Upper lobe of left lung (tissue), 6 donors: ENCODE data around the gene TMCO4. TPM values are rescaled to one million over a fixed set of nuclear protein-coding genes. Genes with fewer than 3 reads are reported as not detected.
"Not testable (repeated sequence)": the region's sequence is repeated elsewhere in the genome, so short reads cannot be mapped to it uniquely, and the experiment has no call there.

Experiments
- ATAC-seq, 2 donors: fragments of 200-7000 bp; cut with Tn5 transposase; one replicate each; pipeline ENCODE4 v1.9.1; 2022; ENCODE audit warnings: mild to moderate bottlenecking in 2 of 2, moderate library complexity in 2 of 2; ENCODE audit not compliant: low FRiP score in 2 of 2
- DNase-seq, 2 donors: peaks; one replicate each; pipeline ENCODE4 v3.0.0-alpha.2; 2019 to 2020
- H3K27ac ChIP-seq, 4 donors: fragments of 200-600 bp; sonication (generic); one replicate each; pipeline ENCODE4 v1.5.1; 2016 to 2019
- H3K27me3 ChIP-seq, 4 donors: fragments of 200-600 bp; sonication (generic); one replicate each; pipeline ENCODE4 v1.5.1; 2017 to 2019
- H3K36me3 ChIP-seq, 4 donors: fragments of 200-600 bp; sonication (generic); one replicate each; pipeline ENCODE4 v1.5.1; 2016 to 2019
- H3K4me1 ChIP-seq, 4 donors: fragments of 200-600 bp; sonication (generic); one replicate each; pipeline ENCODE4 v1.5.1; 2018 to 2019
- H3K4me3 ChIP-seq, 4 donors: fragments of 200-600 bp; sonication (generic); one replicate each; pipeline ENCODE4 v1.5.1; 2017 to 2019; ENCODE audit warnings: mild to moderate bottlenecking in 2 of 4, moderate library complexity in 1 of 4
- H3K9me3 ChIP-seq, 4 donors: fragments of 200-600 bp; sonication (generic); one replicate each; pipeline ENCODE4 v1.5.1; 2018 to 2019
- CTCF ChIP-seq, 6 experiments: fragments of 450-650 bp in 4 of 6; fragments of 200-600 bp in 2 of 6; sonication (generic) in 2 of 6; IDR thresholded peaks; one replicate each; pipeline ENCODE4 v1.5.1; 2016 to 2019; ENCODE audit warnings: antibody characterized with exemption in 6 of 6
- EP300 ChIP-seq, 4 donors: sonication (generic); formaldehyde crosslinking; IDR thresholded peaks; one replicate each; pipeline ENCODE4 v1.5.1; 2017; ENCODE audit warnings: antibody characterized with exemption in 4 of 4, control low read depth in 2 of 4
- POLR2A ChIP-seq, 4 donors: fragments of 450-650 bp; IDR thresholded peaks; one replicate each; pipeline ENCODE4 v1.5.1; 2016 to 2017; ENCODE audit warnings: antibody characterized with exemption in 4 of 4, mild to moderate bottlenecking in 2 of 4
- POLR2AphosphoS5 ChIP-seq, 2 donors: sonication (generic); formaldehyde crosslinking; IDR thresholded peaks; one replicate each; pipeline ENCODE4 v1.5.1; 2017; ENCODE audit warnings: antibody characterized with exemption in 2 of 2
- WGBS, 2 donors: methylation state at CpG; one replicate each; pipeline ENCODE4 v1.1.5; 2017 to 2018; 5-methylcytosine and 5-hydroxymethylcytosine counted together
- total RNA-seq, 6 donors: library from RNA; depleted of rRNA in 4 of 6; stranded (reverse); fragments of >200 nt in 4 of 6; gene quantifications; one replicate each; pipeline versions ENCODE4 v1.1.0 to v1.2.1, GENCODE V29; 2016 to 2021
- donor health status: DM: no; HTN: no; CAD: no; lungs with moderate emphysema.
- donor health status: DM: no; HTN: yes; CAD: no; lungs with severe emphysema.

Gene TMCO4
- total RNA-seq, 6 donors from 2014 or later, result 19.1 to 46.1 (median 24.9) TPM

GRCh38 chr1:19640363-19641316, 159.1 kb downstream of the TMCO4 start:
- WGBS, 2 donors, result 48 to 52% methylated on average over 13 of the region's 14 CpGs
- ATAC-seq (peak in 1 of 2 donors; percentile 31), DNase-seq (peak in 1 of 2 donors; percentile 69)
- Histone ChIP-seq H3K4me3 (no peak overlapping the region), H3K27ac (peak overlapping the region in 1 of 4 donors; percentile 34), H3K27me3 (peaks cover 0 to 18% (median 6%) of the 10 kb centered on the region in 4 donors), H3K9me3 (no peaks in the 10 kb centered on the region), H3K4me1 (peaks cover 7 to 29% (median 19%) of the 10 kb centered on the region in 4 donors), H3K36me3 (no peaks in the 10 kb centered on the region)
- no peak for TF ChIP-seq POLR2AphosphoS5 (IDR thresholded peaks at IDR 0.05)
- TF ChIP-seq CTCF (IDR thresholded peaks at IDR 0.05), result peak in 1 of 6 experiments; percentile 17
- no peak for TF ChIP-seq EP300 (IDR thresholded peaks at IDR 0.05)

DNA sequence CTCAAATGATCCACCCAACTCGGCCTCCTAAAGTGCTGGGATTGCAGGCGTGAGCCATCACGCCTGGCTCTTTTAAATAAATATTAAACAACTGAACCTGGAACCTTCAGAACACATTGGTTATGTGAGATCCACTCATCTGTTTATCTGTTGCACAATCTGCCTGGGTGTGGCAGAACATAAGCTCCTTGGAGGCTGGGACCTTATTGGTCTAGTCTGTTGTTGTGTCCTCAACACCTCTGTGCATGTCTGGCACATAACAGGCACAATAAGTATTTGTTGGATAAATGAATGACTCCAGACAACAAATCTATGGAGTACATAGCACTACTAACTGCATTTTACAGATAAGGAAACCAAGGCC, 159.7 kb downstream of the TMCO4 start:
- 61 to 62% methylated on average over 3 of the region's 3 CpGs for WGBS, 2 donors
- Histone ChIP-seq H3K27ac (no peak overlapping the region), H3K36me3 (no peaks in the 10 kb centered on the region), H3K4me3 (no peak overlapping the region), H3K4me1 (peaks cover 4 to 22% (median 14%) of the 10 kb centered on the region in 4 donors), H3K9me3 (no peaks in the 10 kb centered on the region), H3K27me3 (peaks cover 0 to 13% (median 6%) of the 10 kb centered on the region in 4 donors)
- ATAC-seq, result no peak
- no peak for TF ChIP-seq POLR2A (IDR thresholded peaks at IDR 0.05)
- TF ChIP-seq POLR2AphosphoS5 (IDR thresholded peaks at IDR 0.05), result no peak
- TF ChIP-seq CTCF (IDR thresholded peaks at IDR 0.05), result no peak
- no peak for TF ChIP-seq EP300 (IDR thresholded peaks at IDR 0.05)
- DNase-seq, result no peak

DNA sequence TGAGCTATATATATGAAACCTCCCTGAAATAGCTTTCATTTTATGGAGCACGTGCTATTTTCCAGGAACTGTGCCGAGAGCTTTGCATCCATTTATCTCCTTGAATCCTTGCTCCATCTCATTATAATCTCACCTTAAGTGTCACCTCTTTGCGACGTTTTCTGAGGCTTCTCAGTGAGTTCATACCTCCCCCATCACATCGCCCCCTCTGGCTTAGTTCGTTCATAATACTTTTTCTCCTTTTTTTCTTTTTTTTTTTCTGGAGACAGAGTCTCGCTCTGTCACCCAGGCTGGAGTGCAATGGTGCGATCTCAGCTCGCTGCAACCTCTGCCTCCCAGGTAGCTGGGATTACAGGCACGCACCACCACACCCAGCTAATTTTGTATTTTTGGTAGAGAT, 160.5 kb downstream of the TMCO4 start:
- Histone ChIP-seq H3K4me1 (peaks cover 0 to 16% (median 12%) of the 10 kb centered on the region in 4 donors), H3K27me3 (peaks cover 0 to 11% (median 4%) of the 10 kb centered on the region in 4 donors)
- H3K9me3 ChIP-seq, H3K36me3 ChIP-seq, ATAC-seq, H3K27ac ChIP-seq, DNase-seq, H3K4me3 ChIP-seq: not testable (repeated sequence)
- 77% methylated on average over 10 of the region's 10 CpGs for WGBS, 2 donors

DNA sequence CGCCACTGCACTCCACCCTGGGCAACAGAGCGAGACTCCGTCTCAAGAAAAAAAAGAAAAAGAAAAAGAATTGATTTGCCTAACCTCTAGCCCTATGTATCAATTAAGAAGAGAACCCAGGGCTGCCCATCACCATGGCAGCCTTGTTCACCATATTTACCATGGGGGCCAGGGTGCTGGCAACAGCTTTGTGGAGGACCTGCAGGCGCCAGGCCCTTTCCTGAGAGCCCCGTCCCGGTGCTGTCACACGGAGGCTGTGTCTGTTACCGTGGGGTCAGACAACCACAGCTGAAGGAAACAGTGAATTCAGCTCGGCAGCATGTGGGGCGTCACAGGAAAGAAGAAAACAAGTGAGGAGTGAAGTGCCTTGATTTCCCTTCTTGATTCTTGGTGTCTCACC, 162.1 kb downstream of the TMCO4 start:
- H3K4me3 ChIP-seq, result no peak overlapping the region
- TF ChIP-seq EP300 (IDR thresholded peaks at IDR 0.05) (no peak), CTCF (IDR thresholded peaks at IDR 0.05) (no peak), POLR2AphosphoS5 (IDR thresholded peaks at IDR 0.05) (no peak), POLR2A (IDR thresholded peaks at IDR 0.05) (no peak)
- H3K27ac ChIP-seq, result no peak overlapping the region
- DNase-seq (peak in 1 of 2 donors; percentile 13), ATAC-seq (no peak)
- peaks cover 0 to 9% (median 4%) of the 10 kb centered on the region in 4 donors for H3K4me1 ChIP-seq
- no peaks in the 10 kb centered on the region for H3K36me3 ChIP-seq
- H3K27me3 ChIP-seq, result peaks cover 0 to 1% (median 0%) of the 10 kb centered on the region in 4 donors
- no peaks in the 10 kb centered on the region for H3K9me3 ChIP-seq
- 75 to 80% methylated on average over 10 of the region's 10 CpGs for WGBS, 2 donors

GRCh38 chr1:19636749-19637148, 163.0 kb downstream of the TMCO4 start:
- H3K36me3 ChIP-seq, H3K27me3 ChIP-seq, H3K4me1 ChIP-seq, ATAC-seq, H3K9me3 ChIP-seq, DNase-seq, H3K27ac ChIP-seq, H3K4me3 ChIP-seq: not testable (repeated sequence)
- WGBS, 2 donors, result 85 to 86% methylated on average over 10 of the region's 10 CpGs
